Loucy (cell line): ENCODE measurements around the gene GABRG3.

ENCODE experiments used
- H2AFZ ChIP-seq: fragments of 200-600 bp; sonication (generic); 2 replicates; pipeline ENCODE4 v1.6.0; 2016; ENCODE audit warnings: antibody characterized with exemption, mild to moderate bottlenecking, low read length, moderate library complexity
- H3F3A ChIP-seq: fragments of 200-600 bp; 2 replicates; pipeline ENCODE4 v1.6.0; 2016; ENCODE audit warnings: antibody characterized with exemption, low read depth, mild to moderate bottlenecking
- H3K27me3 ChIP-seq: fragments of 200-600 bp; sonication (generic); 2 replicates; pipeline ENCODE4 v1.6.1; 2014; ENCODE audit warnings: low read length, mild to moderate bottlenecking; ENCODE audit not compliant: insufficient read depth, poor library complexity, severe bottlenecking
- H3K36me3 ChIP-seq: fragments of 200-600 bp; sonication (generic); 2 replicates; pipeline ENCODE4 v1.6.1; 2016; ENCODE audit warnings: low read length; ENCODE audit not compliant: insufficient read depth
- H3K4me1 ChIP-seq: fragments of 200-600 bp; sonication (generic); 2 replicates; pipeline ENCODE4 v1.5.1; 2014; ENCODE audit warnings: low read length, mild to moderate bottlenecking; ENCODE audit not compliant: insufficient read depth, poor library complexity, severe bottlenecking
- H3K4me2 ChIP-seq: fragments of 200-600 bp; sonication (generic); 2 replicates; pipeline ENCODE4 v1.6.0; 2014; ENCODE audit warnings: antibody characterized with exemption, low read length, low read depth, mild to moderate bottlenecking; ENCODE audit not compliant: poor library complexity, severe bottlenecking
- H3K4me3 ChIP-seq: fragments of 200-600 bp; sonication (generic); 2 replicates; pipeline ENCODE4 v1.5.1; 2014; ENCODE audit warnings: low read length, mild to moderate bottlenecking, mixed read lengths; ENCODE audit not compliant: poor library complexity, severe bottlenecking
- H3K79me2 ChIP-seq: fragments of 200-600 bp; sonication (generic); 2 replicates; pipeline ENCODE4 v1.6.1; 2014; ENCODE audit warnings: low read length; ENCODE audit not compliant: insufficient read depth
- H3K9ac ChIP-seq: fragments of 200-600 bp; sonication (generic); 2 replicates; pipeline ENCODE4 v1.6.0; 2014; ENCODE audit warnings: mild to moderate bottlenecking, low read depth, low read length, moderate library complexity; ENCODE audit not compliant: poor library complexity, severe bottlenecking
- H3K9me2 ChIP-seq: fragments of 200-600 bp; sonication (generic); replicated peaks from 2 replicates; pipeline ENCODE4 v1.6.1; 2016; ENCODE audit warnings: low read depth, low read length, mixed read lengths
- H3K9me3 ChIP-seq: fragments of 200-600 bp; sonication (generic); 2 replicates; pipeline ENCODE4 v1.6.1; 2014; ENCODE audit warnings: mild to moderate bottlenecking, antibody characterized with exemption, low read length, low read depth; ENCODE audit not compliant: insufficient read depth
- H4K20me1 ChIP-seq: fragments of 200-600 bp; sonication (generic); 2 replicates; pipeline ENCODE4 v1.6.0; 2014; ENCODE audit warnings: antibody characterized with exemption, low read length, mild to moderate bottlenecking; ENCODE audit not compliant: insufficient read depth, poor library complexity, severe bottlenecking
- CTCF ChIP-seq: fragments of 200-600 bp; sonication (generic); conservative IDR thresholded peaks from 2 replicates; pipeline ENCODE4 v1.5.1; 2014; ENCODE audit warnings: mild to moderate bottlenecking, antibody characterized with exemption, low read length
- EZH2phosphoT487 ChIP-seq: fragments of 200-600 bp; IDR thresholded peaks from 2 replicates; pipeline ENCODE4 v1.6.1; 2018; ENCODE audit warnings: antibody characterized with exemption, mild to moderate bottlenecking, moderate library complexity, borderline replicate concordance

The GABRG3 gene

DNA sequence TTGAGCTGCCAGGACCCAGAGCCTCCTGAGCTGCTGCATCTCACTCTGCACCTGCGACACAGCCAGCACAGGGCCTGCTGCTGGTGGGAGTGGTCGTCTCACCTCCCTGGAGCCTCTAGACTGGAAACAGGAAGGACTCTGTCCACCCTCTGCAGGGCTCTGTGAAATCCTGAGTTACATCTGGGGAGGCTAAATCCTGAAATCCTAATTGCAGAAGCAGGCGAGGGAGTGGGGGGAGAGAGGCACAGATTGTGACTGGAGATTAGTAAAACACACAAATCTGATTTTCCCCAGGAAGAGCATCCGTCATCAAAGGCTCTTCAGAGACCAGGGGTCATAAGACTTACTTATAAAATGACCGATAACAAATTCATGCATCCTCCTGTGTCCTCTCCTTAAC is 31.6 kb upstream of the GABRG3 start:
- H3K4me3 ChIP-seq = no peak overlapping the region

DNA sequence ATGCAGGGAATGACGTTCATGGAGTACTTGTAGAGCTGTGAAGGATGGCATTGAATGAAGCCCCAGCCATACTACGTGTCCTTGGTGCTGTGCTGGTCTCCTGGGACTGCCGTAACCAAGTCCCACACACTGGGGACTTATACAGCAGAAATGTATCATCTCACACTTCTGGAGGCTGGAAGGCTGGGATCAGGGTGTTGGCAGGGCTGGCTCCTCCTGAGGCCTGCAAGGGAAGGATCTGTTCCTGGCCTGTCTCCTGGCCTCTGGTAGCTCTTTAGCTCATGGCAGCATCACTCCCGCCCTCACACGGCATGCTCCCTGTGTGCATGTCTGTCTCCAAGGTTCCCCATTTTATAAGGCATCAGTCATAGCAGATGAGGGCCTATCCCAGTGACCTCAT is 29.5 kb upstream of the GABRG3 start:
- TF ChIP-seq EZH2phosphoT487 = no peak
- Histone ChIP-seq H3K4me3 (no peak overlapping the region), H4K20me1 (no peaks in the 10 kb centered on the region), H3K9ac (no peak overlapping the region), H3K4me2 (no peak overlapping the region), H3K36me3 (no peaks in the 10 kb centered on the region), H3K9me3 (peaks cover 15% of the 10 kb centered on the region; the same call in 1 of the 2 replicates), H3F3A (no peaks in the 10 kb centered on the region), H3K9me2 (no peaks in the 10 kb centered on the region), H3K79me2 (no peaks in the 10 kb centered on the region), H3K27me3 (no peaks in the 10 kb centered on the region), H2AFZ (no peak overlapping the region), H3K4me1 (no peaks in the 10 kb centered on the region)

More for the DNA sequence above, 31.6 kb upstream of the GABRG3 start:
- peaks cover 13% of the 10 kb centered on the region; the same call in 1 of the 2 replicates for H3K9me3 ChIP-seq
- no peaks in the 10 kb centered on the region for H3K79me2 ChIP-seq
- H2AFZ ChIP-seq = no peak overlapping the region
- TF ChIP-seq CTCF (no peak), EZH2phosphoT487 (no peak)
- no peaks in the 10 kb centered on the region for H3K4me1 ChIP-seq
- H4K20me1 ChIP-seq = no peaks in the 10 kb centered on the region
- no peak overlapping the region for H3K4me2 ChIP-seq
- H3K9me2 ChIP-seq = no peaks in the 10 kb centered on the region
- no peaks in the 10 kb centered on the region for H3K36me3 ChIP-seq
- no peaks in the 10 kb centered on the region for H3K27me3 ChIP-seq
- no peaks in the 10 kb centered on the region for H3F3A ChIP-seq
- no peak overlapping the region for H3K9ac ChIP-seq

- TF ChIP-seq CTCF (no peak), EZH2phosphoT487 (no peak)
- peaks cover 18% of the 10 kb centered on the region for H3K9me3 ChIP-seq
- H3K9ac ChIP-seq = no peak overlapping the region
These were observed 27.1 kb upstream of the GABRG3 start for GRCh38 chr15:26943866-26944265.

DNA sequence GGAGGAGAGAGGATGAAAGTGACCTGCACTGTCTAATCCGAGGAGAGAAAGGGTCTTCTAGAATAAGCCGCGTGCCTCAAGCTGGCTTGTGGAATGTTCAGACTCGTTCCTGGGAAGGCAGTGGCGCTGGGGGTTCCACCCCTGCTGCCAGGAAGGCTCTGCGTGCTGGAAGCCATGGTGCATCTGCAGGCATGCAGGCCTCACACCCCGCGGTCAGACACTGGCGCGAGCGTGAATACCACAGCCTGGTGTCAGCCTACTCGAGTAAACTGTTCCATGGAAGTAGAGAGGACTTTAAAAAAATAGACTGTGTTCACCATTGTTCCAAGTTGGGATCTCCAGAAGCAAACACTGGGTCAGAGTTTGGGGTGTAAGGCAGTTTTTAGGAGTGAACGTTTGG is 25.9 kb upstream of the GABRG3 start:
- Histone ChIP-seq H3K9ac (no peak overlapping the region), H3K9me3 (peaks cover 18% of the 10 kb centered on the region), H3K9me2 (no peaks in the 10 kb centered on the region), H3K4me3 (no peak overlapping the region), H3F3A (no peaks in the 10 kb centered on the region), H3K36me3 (no peaks in the 10 kb centered on the region), H3K27me3 (no peaks in the 10 kb centered on the region), H3K4me1 (no peaks in the 10 kb centered on the region), H3K4me2 (no peak overlapping the region), H2AFZ (no peak overlapping the region), H3K79me2 (no peaks in the 10 kb centered on the region), H4K20me1 (no peaks in the 10 kb centered on the region)
- no peak for TF ChIP-seq EZH2phosphoT487
- no peak for TF ChIP-seq CTCF

More at GRCh38 chr15:26943866-26944265, 27.1 kb upstream of the GABRG3 start:
- no peaks in the 10 kb centered on the region for H3K79me2 ChIP-seq
- H3K27me3 ChIP-seq = no peaks in the 10 kb centered on the region
- no peak overlapping the region for H3K4me2 ChIP-seq
- no peaks in the 10 kb centered on the region for H3K9me2 ChIP-seq
- no peaks in the 10 kb centered on the region for H3K4me1 ChIP-seq
- H2AFZ ChIP-seq = no peak overlapping the region
- no peaks in the 10 kb centered on the region for H4K20me1 ChIP-seq
- H3K4me3 ChIP-seq = no peak overlapping the region
- no peaks in the 10 kb centered on the region for H3K36me3 ChIP-seq
- H3F3A ChIP-seq = no peaks in the 10 kb centered on the region
